HepG2 (cell line): ENCODE measurements around the gene TSGA10IP. TPM values are rescaled to one million over a fixed set of nuclear protein-coding genes. Genes with fewer than 3 reads are reported as not detected.

ENCODE experiments used
- ATAC-seq: fragments of 200-7000 bp; cut with Tn5 transposase; 3 replicates; pipeline ENCODE4 v1.9.1; 2020; ENCODE audit warnings: mild to moderate bottlenecking, moderate library complexity
- BruUV-seq: library from RNA; stranded (reverse); fragments of 400-500 nt; replicated peaks from 2 replicates; lab custom pipeline; 2021; lab: Mats Ljungman, UMichigan
- CTCF ChIA-PET: fragments of 300-600 bp; formaldehyde crosslinking; extraction: SDS; loops from one replicate; lab custom pipeline; 2021; ENCODE audit warnings: low total read pairs, inconsistent platforms, low intra/inter-chr PET ratio; lab: Yijun Ruan, JAX
- POLR2A ChIA-PET: fragments of 350-600 bp; sonication (Branson Sonifier 250); formaldehyde crosslinking; loops from one replicate; lab custom pipeline; 2020; ENCODE audit warnings: antibody characterized with exemption, inconsistent platforms; lab: Yijun Ruan, JAX
- DNase-seq: peaks from one replicate; pipeline ENCODE4 v3.0.0-alpha.2; 2015; ENCODE audit warnings: low spot score
- FAIRE-seq: peaks from 3 replicates; lab custom pipeline; 2011; peaks lifted over from hg19 to GRCh38; lab: Jason Lieb, UNC
- H2AFZ ChIP-seq: one replicate; pipeline ENCODE4 v1.6.1; 2011; ENCODE audit warnings: low read length, inconsistent platforms
- H3K27ac ChIP-seq: fragments of 300-600 bp; 3 replicates; pipeline ENCODE4 v1.8.0; 2011; ENCODE audit warnings: mixed run types, mild to moderate bottlenecking, mixed read lengths, low read length, inconsistent platforms; ENCODE audit not compliant: insufficient read depth; ENCODE audit errors: extremely low read length
- H3K27me3 ChIP-seq, 2 experiments: fragments of 200-600 bp in 1 of 2; 2 replicates in 1 of 2; 3 replicates in 1 of 2; pipeline versions ENCODE4 v1.6.0 to v1.8.0; 2011; ENCODE audit warnings: low read length in 2 of 2, mild to moderate bottlenecking in 2 of 2, moderate library complexity in 2 of 2, inconsistent platforms in 1 of 2; ENCODE audit not compliant: insufficient read depth in 2 of 2, control insufficient read depth in 1 of 2
- H3K36me3 ChIP-seq, 2 experiments: fragments of 200-600 bp in 1 of 2; replicated peaks in 1 of 2; 2 replicates in 1 of 2; 3 replicates in 1 of 2; pipeline versions ENCODE4 v1.5.1 to v1.8.0; 2011; ENCODE audit warnings: low read length in 2 of 2, inconsistent platforms in 1 of 2; ENCODE audit not compliant: insufficient read depth in 2 of 2, control insufficient read depth in 1 of 2
- H3K4me1 ChIP-seq: 2 replicates; pipeline ENCODE4 v1.5.1; 2012; ENCODE audit warnings: low read length, inconsistent platforms; ENCODE audit not compliant: insufficient read depth
- H3K4me2 ChIP-seq: 2 replicates; pipeline ENCODE4 v1.6.0; 2011; ENCODE audit warnings: low read depth, low read length, inconsistent platforms
- H3K4me3 ChIP-seq, 3 experiments: fragments of 200-600 bp in 1 of 3; sonication (generic), shearing (Covaris generic) in 1 of 3; replicated peaks in 1 of 3; 2 replicates each; pipeline ENCODE4 v1.5.1; 2011 to 2016; ENCODE audit warnings: low read length in 3 of 3, inconsistent platforms in 2 of 3, low read depth in 2 of 3, mild to moderate bottlenecking in 2 of 3, control low read depth in 1 of 3, mixed read lengths in 1 of 3; ENCODE audit not compliant: insufficient read depth in 1 of 3
- H3K79me2 ChIP-seq: one replicate; pipeline ENCODE4 v1.6.1; 2011; ENCODE audit warnings: low read length, inconsistent platforms; ENCODE audit not compliant: insufficient read depth
- H3K9ac ChIP-seq: 2 replicates; pipeline ENCODE4 v1.6.0; 2011; ENCODE audit warnings: mild to moderate bottlenecking, low read depth, low read length, inconsistent platforms; ENCODE audit not compliant: insufficient read depth
- H3K9me3 ChIP-seq: 2 replicates; pipeline ENCODE4 v1.5.1; 2012; ENCODE audit warnings: mild to moderate bottlenecking, low read length
- H4K20me1 ChIP-seq: 2 replicates; pipeline ENCODE4 v1.6.0; 2011; ENCODE audit warnings: inconsistent platforms, mild to moderate bottlenecking, low read length, moderate library complexity; ENCODE audit not compliant: insufficient read depth
- BHLHE40 ChIP-seq: IDR thresholded peaks from 2 replicates; pipeline ENCODE4 v1.6.1; 2011; ENCODE audit warnings: low read length, improper control_type of control experiment
- CENPBD1 ChIP-seq: sonication (generic); formaldehyde crosslinking; IDR thresholded peaks from 2 replicates; pipeline ENCODE4 v1.8.0; 2022; ENCODE audit warnings: missing genetic modification reagents, low read depth, mild to moderate bottlenecking, borderline replicate concordance
- GABPB1 ChIP-seq: IDR thresholded peaks from 2 replicates; pipeline ENCODE4 v1.6.1; 2016; ENCODE audit warnings: mild to moderate bottlenecking, missing genetic modification reagents, moderate library complexity, missing compliant biosample characterization
- KMT2B ChIP-seq: IDR thresholded peaks from 2 replicates; pipeline ENCODE4 v1.6.1; 2016; ENCODE audit warnings: missing genetic modification reagents, missing compliant biosample characterization
- NR2F6 ChIP-seq, 2 experiments: IDR thresholded peaks; 2 replicates each; pipeline ENCODE4 v1.6.1; 2016; ENCODE audit warnings: antibody characterized with exemption in 1 of 2, mild to moderate bottlenecking in 1 of 2
- RELA ChIP-seq: sonication (generic); formaldehyde crosslinking; IDR thresholded peaks from 2 replicates; pipeline ENCODE4 v1.4.0; 2020; ENCODE audit warnings: missing genetic modification reagents
- SRY ChIP-seq: sonication (generic); formaldehyde crosslinking; IDR thresholded peaks from 2 replicates; pipeline ENCODE4 v1.8.0; 2022; ENCODE audit warnings: mild to moderate bottlenecking, missing genetic modification reagents
- TEAD3 ChIP-seq: optimal IDR thresholded peaks from 2 replicates; pipeline ENCODE3; 2016; ENCODE audit warnings: borderline replicate concordance
- ZKSCAN5 ChIP-seq: sonication (generic); formaldehyde crosslinking; IDR thresholded peaks from 2 replicates; pipeline ENCODE4 v1.5.1; 2020; ENCODE audit warnings: mild to moderate bottlenecking, missing genetic modification reagents
- ZNF18 ChIP-seq: sonication (generic); formaldehyde crosslinking; IDR thresholded peaks from 2 replicates; pipeline ENCODE4 v1.8.0; 2022; ENCODE audit warnings: mild to moderate bottlenecking, missing genetic modification reagents; ENCODE audit not compliant: insufficient replicate concordance
- ZNF484 ChIP-seq: sonication (generic); formaldehyde crosslinking; IDR thresholded peaks from 2 replicates; pipeline ENCODE4 v1.5.1; 2020; ENCODE audit warnings: mild to moderate bottlenecking, low read depth, missing genetic modification reagents, borderline replicate concordance
- ZNF687 ChIP-seq: sonication (generic); formaldehyde crosslinking; IDR thresholded peaks from 2 replicates; pipeline ENCODE4 v1.5.1; 2020; ENCODE audit warnings: mild to moderate bottlenecking, missing genetic modification reagents, moderate library complexity
- WGBS: methylation state at CpG from one replicate; pipeline ENCODE4 v1.1.6; 2017; ENCODE audit warnings: low lambda C conversion rate; 5-methylcytosine and 5-hydroxymethylcytosine counted together
- in situ Hi-C: cut with HindIII; loops from 2 replicates; pipeline ENCODE4 v1.10.0; 2017; ENCODE audit warnings: low pct_unique_long_range_greater_than_20kb; ENCODE audit not compliant: extremely low pct_ligation_motif_present
- intact Hi-C: fragments of 100-400 bp; cut with micrococcal nuclease; formaldehyde crosslinking; loops from one replicate; pipeline ENCODE4 v1.10.0; 2022; ENCODE audit not compliant: unreplicated experiment
- polyA plus RNA-seq, 8 experiments: library from polyadenylated mRNA; depleted of rRNA in 3 of 8; stranded (reverse) in 7 of 8; unstranded in 1 of 8; fragments of >200 nt; fragmentation: Illumina TruSeq in 4 of 8; extraction: Trizol in 4 of 8; gene quantifications; 2 replicates each; pipeline versions ENCODE4 v1.2.1 to v1.2.3, GENCODE V29; 2011 to 2016; ENCODE audit warnings: low read depth in 4 of 8, missing spikeins in 1 of 8, mixed read lengths in 1 of 8; ENCODE audit not compliant: insufficient read depth in 1 of 8
- total RNA-seq, 5 experiments: library from RNA; depleted of rRNA; stranded (reverse); fragments of >200 nt; fragmentation: Illumina TruSeq; extraction: Trizol; gene quantifications; 2 replicates each; pipeline ENCODE4 v1.2.3, GENCODE V29; 2016; ENCODE audit warnings: low read depth in 1 of 5

The TSGA10IP gene
- total and polyA plus RNA-seq, 2 of the 13 experiments (the other 11 are each of a cell fraction or from before 2014, with no cell fraction given) = not detected

GRCh38 chr11:65900899-65901180, 44.4 kb upstream of the TSGA10IP start:
- DNase-seq (no peak), FAIRE-seq (no peak), ATAC-seq (no peak)
- BruUV-seq = TSS peak; percentile 71
- Histone ChIP-seq H3K9me3 (no peaks in the 10 kb centered on the region), H3K9ac (no peak overlapping the region), H3K4me1 (peaks cover 55% of the 10 kb centered on the region), H2AFZ (no peak overlapping the region), H3K27ac (no peak overlapping the region), H3K79me2 (peaks cover 28% of the 10 kb centered on the region), H3K36me3 (peaks cover 6 to 12% of the 10 kb centered on the region in 2 experiments; a peak in 4 of 5 replicates), H4K20me1 (no peaks in the 10 kb centered on the region), H3K4me2 (peak overlapping the region; percentile 93), H3K27me3 (no peaks in the 10 kb centered on the region; a peak in 1 of 5 replicates), H3K4me3 (no peak overlapping the region; a peak in 1 of 6 replicates)
- POLR2A ChIA-PET = interaction anchor here (1.0 to 6.2 kb wide), 7 partner anchors 8 to 46 kb away, joined by 3 to 95 read pairs (median 6); partner anchors contain the start of genes C11orf68, CCDC85B, CFL1 and FIBP
- WGBS = 77% methylated on average over 11 of the region's 11 CpGs
- CTCF ChIA-PET = interaction anchor here (1.6 kb wide), 1 partner anchor 16 kb away, joined by 3 read pairs; no protein-coding TSS in a partner anchor
- intact Hi-C loops = no loop called here
- in situ Hi-C loops = no loop called here
- TF ChIP-seq ZKSCAN5 (no peak), SRY (CRISPR knock-in tag) (0 out of 2 replicates have a peak, but pooled peaks have one; percentile 3), CENPBD1 (no peak), ZNF484 (CRISPR knock-in tag) (no peak), KMT2B (no peak)

DNA sequence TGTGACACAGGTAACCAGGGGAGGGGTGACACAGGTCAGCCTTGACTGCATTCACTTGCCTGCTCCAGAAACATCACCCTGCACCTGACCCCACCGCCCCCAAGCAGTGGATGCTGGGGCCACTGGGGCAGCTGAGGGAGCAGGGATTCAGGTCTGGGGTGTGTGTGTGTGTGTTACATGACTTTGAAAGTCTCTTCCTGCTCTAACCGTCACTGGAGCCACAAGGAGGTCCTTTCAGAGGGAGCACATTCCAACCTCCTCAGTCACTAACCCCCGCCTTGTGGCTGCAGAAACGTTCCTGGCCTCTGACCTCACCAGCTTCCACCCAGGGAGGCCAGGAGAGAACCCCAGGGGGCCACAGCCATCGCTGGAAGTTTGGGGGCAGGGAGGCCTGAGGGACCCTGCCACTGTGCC, 42.2 kb upstream of the TSGA10IP start:
- ATAC-seq (peak; percentile 40), FAIRE-seq (no peak), DNase-seq (peak; percentile 79)
- in situ Hi-C loops = no loop called here
- no peaks in the 10 kb centered on the region for H3K9me3 ChIP-seq
- no TSS peak for BruUV-seq
- no peaks in the 10 kb centered on the region for H4K20me1 ChIP-seq
- WGBS = 6% methylated on average over 3 of the region's 5 CpGs
- no peaks in the 10 kb centered on the region; a peak in 1 of 5 replicates for H3K27me3 ChIP-seq
- intact Hi-C loops = no loop called here
- peaks cover 46% of the 10 kb centered on the region for H3K4me1 ChIP-seq
- H3K27ac ChIP-seq = no peak overlapping the region
- peak overlapping the region; percentile 65 for H3K4me2 ChIP-seq
- no peak overlapping the region for H2AFZ ChIP-seq
- no peak overlapping the region for H3K9ac ChIP-seq
- ChIA-PET POLR2A (interaction anchor here (1.3 to 6.2 kb wide), 2 partner anchors 12 kb away, joined by 12 to 95 read pairs; partner anchors contain the start of genes CCDC85B and FIBP), CTCF (interaction anchor here (1.1 kb wide), 1 partner anchor 86 kb away, joined by 3 read pairs; no protein-coding TSS in a partner anchor)
- H3K79me2 ChIP-seq = peaks cover 8% of the 10 kb centered on the region
- H3K4me3 ChIP-seq = peak overlapping the region in 1 of 3 experiments; percentile 27; a peak in 1 of 6 replicates
- no peaks in the 10 kb centered on the region for H3K36me3 ChIP-seq
- peak; percentile 85 for TF ChIP-seq TEAD3 (CRISPR knock-in tag)
- TF ChIP-seq NR2F6 (IDR thresholded peaks at IDR 0.05) = peak; percentile 45; the same call in 1 of the 2 replicates
- peak; percentile 61 for TF ChIP-seq NR2F6 (CRISPR knock-in tag; IDR thresholded peaks at IDR 0.05)
- TF ChIP-seq RELA (CRISPR knock-in tag) = no peak
- TF ChIP-seq ZNF687 (CRISPR knock-in tag) = peak; percentile 46
- TF ChIP-seq ZNF18 (CRISPR knock-in tag) = no peak
- 0 out of 2 replicates have a peak, but pooled peaks have one; percentile 11 for TF ChIP-seq GABPB1 (CRISPR knock-in tag)
- TF ChIP-seq BHLHE40 = peak; percentile 27; the same call in 1 of the 2 replicates
